22Rv1 (cell line): ENCODE measurements around the gene UBAP2L.

Experiments used
- CTCF ChIP-seq: fragments of 450-650 bp; IDR thresholded peaks from 2 replicates; pipeline ENCODE4 v1.5.1; 2017; ENCODE audit warnings: mild to moderate bottlenecking
- ZFX ChIP-seq: fragments of 450-650 bp; IDR thresholded peaks from 2 replicates; pipeline ENCODE4 v1.6.1; 2017; ENCODE audit warnings: antibody characterized with exemption, borderline replicate concordance

GRCh38 chr1:154236855-154237254 lies 16.1 kb downstream of the UBAP2L start:
- TF ChIP-seq CTCF (no peak), ZFX (no peak)
